HEK293T (cell line): ENCODE measurements around the gene ETNPPL.

Source experiments
- BHLHE40 ChIP-seq: fragments of 450-650 bp; IDR thresholded peaks from 2 replicates; pipeline ENCODE4 v1.6.1; 2016; ENCODE audit warnings: mild to moderate bottlenecking, moderate library complexity, borderline replicate concordance
- FOXK2 ChIP-seq: fragments of 450-650 bp; IDR thresholded peaks from 2 replicates; pipeline ENCODE4 v1.6.1; 2016; ENCODE audit warnings: mild to moderate bottlenecking
- HDGF ChIP-seq: fragments of 450-650 bp; IDR thresholded peaks from 2 replicates; pipeline ENCODE4 v1.6.1; 2017; ENCODE audit warnings: antibody characterized with exemption, borderline replicate concordance
- NFRKB ChIP-seq: fragments of 450-650 bp; IDR thresholded peaks from 2 replicates; pipeline ENCODE4 v1.6.1; 2016; ENCODE audit warnings: mild to moderate bottlenecking, moderate library complexity
- SP1 ChIP-seq: fragments of 450-650 bp; IDR thresholded peaks from 2 replicates; pipeline ENCODE4 v1.6.1; 2017

DNA sequence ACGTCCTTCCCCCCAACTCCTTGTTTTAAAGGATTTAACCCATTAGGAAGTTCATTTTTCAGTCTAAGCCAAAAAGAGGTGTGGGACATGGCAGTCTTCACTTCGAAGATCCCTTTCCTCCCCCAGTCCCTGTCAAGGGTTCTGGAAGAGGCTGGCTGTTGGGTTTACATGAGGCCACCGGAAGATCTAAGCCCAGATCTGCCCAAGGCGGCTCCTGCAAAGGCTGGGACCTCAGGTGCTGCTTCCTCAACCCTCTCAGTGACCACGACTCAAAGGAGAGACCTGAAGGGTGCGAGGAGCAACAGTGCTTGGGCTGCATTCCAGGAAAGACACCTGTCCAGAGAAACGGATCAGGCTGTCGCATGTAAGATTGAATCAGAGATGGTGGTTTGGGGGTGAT, 23.5 kb upstream of the ETNPPL start:
- TF ChIP-seq NFRKB, result no peak
- TF ChIP-seq SP1, result no peak
- no peak for TF ChIP-seq BHLHE40
- no peak for TF ChIP-seq HDGF
- no peak for TF ChIP-seq FOXK2
